ENCODE measurements around the gene ACOT13. TPM values are rescaled to one million over a fixed set of nuclear protein-coding genes. Genes with fewer than 3 reads are reported as not detected.

Gene ACOT13
- 18.0 and 20.8 TPM in 2 replicates for polyA plus RNA-seq (2012; rRNA removed)
- 24.5 and 33.6 TPM in 2 replicates for polyA plus RNA-seq (2012; cell fraction: cytosol; rRNA removed)
- polyA plus RNA-seq (2012; cell fraction: nucleus; rRNA removed) = 5.2 and 7.7 TPM in 2 replicates

DNA sequence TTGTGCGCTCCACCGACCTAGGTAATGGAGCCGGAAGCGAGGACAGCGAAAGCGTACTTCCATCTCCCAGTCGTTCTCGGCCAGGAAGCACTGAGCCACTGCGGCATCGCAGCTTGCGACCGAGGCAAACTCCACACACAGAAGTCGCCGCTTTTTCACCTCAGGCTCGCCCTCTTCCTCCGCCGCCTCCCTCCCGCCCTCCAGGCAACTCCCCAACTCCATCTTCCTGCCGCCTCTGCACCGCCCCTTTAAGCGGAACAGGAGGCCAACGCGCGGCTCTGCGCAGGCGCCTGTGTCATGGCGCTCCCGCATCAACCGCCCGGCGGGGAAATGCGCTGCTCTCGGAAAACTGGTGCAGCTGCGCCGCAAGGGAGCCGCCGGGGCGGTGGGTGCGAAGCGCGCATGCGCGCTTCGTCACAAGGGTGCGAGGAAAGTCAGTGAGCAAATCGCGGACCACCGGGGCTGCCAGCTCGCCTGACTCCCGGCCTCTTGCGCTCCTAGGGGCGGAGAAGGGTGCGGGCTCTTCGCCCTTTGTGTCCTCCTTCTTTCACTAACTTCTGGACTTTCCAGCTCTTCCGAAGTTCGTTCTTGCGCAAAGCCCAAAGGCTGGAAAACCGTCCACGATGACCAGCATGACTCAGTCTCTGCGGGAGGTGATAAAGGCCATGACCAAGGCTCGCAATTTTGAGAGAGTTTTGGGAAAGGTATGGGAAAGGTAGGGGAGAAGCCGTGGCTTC lies at the start of gene ACOT13, which contains the start of gene TDP2:
Gene ACOT13 (plus strand): TSS at position 437 of the 737 bp plus-strand sequence. CDS start 187 bp downstream, at position 624.
Gene TDP2 (minus strand): TSS at position 259 of the 737 bp plus-strand sequence. CDS start 37 bp downstream, at position 222.
- peak within 1 kb of the TSS; percentile 67 to 82 for H3K4me3 ChIP-seq (ENCODE audit: low read depth in 2 of 2, low read length in 1 of 2)
- H4K20me1 ChIP-seq (ENCODE audit: insufficient read depth) = no peaks in the 10 kb centered on the region
- H3F3A ChIP-seq (replicated peaks; ENCODE audit: insufficient read depth) = peaks cover 3% of the 10 kb centered on the region
- peak within 1 kb of the TSS; percentile 86 for H3K9ac ChIP-seq
- H3K27ac ChIP-seq (ENCODE audit: low read depth in 2 of 2, low read length in 1 of 2) = peak within 1 kb of the TSS; percentile 87 to 91
- no peaks in the 10 kb centered on the region for H3K9me3 ChIP-seq
- peak; percentile 96 for DNase-seq
- CTCF ChIA-PET = interaction anchor here (0.6 to 7.3 kb wide), 24 partner anchors 9 to 172 kb away, joined by 3 to 96 read pairs (median 4); partner anchors contain the start of genes ALDH5A1, C6orf62 and KIAA0319
- H3K9me2 ChIP-seq = no peaks in the 10 kb centered on the region
- peak within 1 kb of the TSS; percentile 92 for H2AFZ ChIP-seq (ENCODE audit: low read depth)
- H3K4me2 ChIP-seq = peak within 1 kb of the TSS; percentile 79
- H3K4me1 ChIP-seq (ENCODE audit: control insufficient read depth in 1 of 2, insufficient read depth in 2 of 2, low read depth in 1 of 2, low read length in 1 of 2) = peaks cover 6 to 14% of the 10 kb centered on the region in 2 experiments; a peak in 2 of 4 replicates
- POLR2A ChIA-PET = interaction anchor here (0.9 to 1.6 kb wide), 5 partner anchors 14 to 86 kb away, joined by 3 to 12 read pairs (median 3); partner anchors contain the start of gene KIAA0319
- no peaks in the 10 kb centered on the region for H3K27me3 ChIP-seq (ENCODE audit: insufficient read depth)
- H3K79me2 ChIP-seq (ENCODE audit: insufficient read depth) = peaks cover 50% of the 10 kb centered on the region
- peaks cover 25 to 31% of the 10 kb centered on the region in 2 experiments for H3K36me3 ChIP-seq (replicated peaks in 1 of 2; ENCODE audit: control insufficient read depth in 1 of 2, insufficient read depth in 2 of 2, low read length in 1 of 2)
- 1% methylated on average over 56 of the region's 62 CpGs for WGBS (ENCODE audit: low lambda C conversion rate)
- TF ChIP-seq EP300 (IDR thresholded peaks at IDR 0.05; ENCODE audit: borderline replicate concordance in 1 of 2, low read depth in 1 of 2, low read length in 1 of 2) = no peak; a peak in 2 of 4 replicates
- no peak for TF ChIP-seq RXRA (IDR thresholded peaks at IDR 0.05; ENCODE audit: borderline replicate concordance, low read depth)
- TF ChIP-seq, protein P1, sequence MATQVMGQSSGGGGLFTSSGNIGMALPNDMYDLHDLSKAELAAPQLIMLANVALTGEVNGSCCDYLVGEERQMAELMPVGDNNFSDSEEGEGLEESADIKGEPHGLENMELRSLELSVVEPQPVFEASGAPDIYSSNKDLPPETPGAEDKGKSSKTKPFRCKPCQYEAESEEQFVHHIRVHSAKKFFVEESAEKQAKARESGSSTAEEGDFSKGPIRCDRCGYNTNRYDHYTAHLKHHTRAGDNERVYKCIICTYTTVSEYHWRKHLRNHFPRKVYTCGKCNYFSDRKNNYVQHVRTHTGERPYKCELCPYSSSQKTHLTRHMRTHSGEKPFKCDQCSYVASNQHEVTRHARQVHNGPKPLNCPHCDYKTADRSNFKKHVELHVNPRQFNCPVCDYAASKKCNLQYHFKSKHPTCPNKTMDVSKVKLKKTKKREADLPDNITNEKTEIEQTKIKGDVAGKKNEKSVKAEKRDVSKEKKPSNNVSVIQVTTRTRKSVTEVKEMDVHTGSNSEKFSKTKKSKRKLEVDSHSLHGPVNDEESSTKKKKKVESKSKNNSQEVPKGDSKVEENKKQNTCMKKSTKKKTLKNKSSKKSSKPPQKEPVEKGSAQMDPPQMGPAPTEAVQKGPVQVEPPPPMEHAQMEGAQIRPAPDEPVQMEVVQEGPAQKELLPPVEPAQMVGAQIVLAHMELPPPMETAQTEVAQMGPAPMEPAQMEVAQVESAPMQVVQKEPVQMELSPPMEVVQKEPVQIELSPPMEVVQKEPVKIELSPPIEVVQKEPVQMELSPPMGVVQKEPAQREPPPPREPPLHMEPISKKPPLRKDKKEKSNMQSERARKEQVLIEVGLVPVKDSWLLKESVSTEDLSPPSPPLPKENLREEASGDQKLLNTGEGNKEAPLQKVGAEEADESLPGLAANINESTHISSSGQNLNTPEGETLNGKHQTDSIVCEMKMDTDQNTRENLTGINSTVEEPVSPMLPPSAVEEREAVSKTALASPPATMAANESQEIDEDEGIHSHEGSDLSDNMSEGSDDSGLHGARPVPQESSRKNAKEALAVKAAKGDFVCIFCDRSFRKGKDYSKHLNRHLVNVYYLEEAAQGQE (IDR thresholded peaks at IDR 0.05; ENCODE audit: low read depth, low read length) = peak; percentile 7; the same call in 1 of the 2 replicates
- TF ChIP-seq ELF1 (IDR thresholded peaks at IDR 0.05) = peak; percentile 68
- TF ChIP-seq EZH2phosphoT487 (IDR thresholded peaks at IDR 0.05; ENCODE audit: borderline replicate concordance, low read depth) = no peak
- TF ChIP-seq SMC3 (IDR thresholded peaks at IDR 0.05; ENCODE audit: low read depth, low read length) = no peak; the same call in 1 of the 2 replicates
- TF ChIP-seq YY1 (IDR thresholded peaks at IDR 0.05; ENCODE audit: low read depth) = peak; percentile 87
- TF ChIP-seq, protein P2, sequence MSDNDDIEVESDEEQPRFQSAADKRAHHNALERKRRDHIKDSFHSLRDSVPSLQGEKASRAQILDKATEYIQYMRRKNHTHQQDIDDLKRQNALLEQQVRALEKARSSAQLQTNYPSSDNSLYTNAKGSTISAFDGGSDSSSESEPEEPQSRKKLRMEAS (IDR thresholded peaks at IDR 0.05; ENCODE audit: low read depth) = peak; percentile 47
- TF ChIP-seq NRF1 (IDR thresholded peaks at IDR 0.05; ENCODE audit: low read depth, low read length) = peak; percentile 95
- TF ChIP-seq GATA2 (CRISPR knock-in tag; IDR thresholded peaks at IDR 0.05) = no peak
- 0 out of 2 replicates have a peak, but pooled peaks have one; percentile 5 for TF ChIP-seq TEAD4 (IDR thresholded peaks at IDR 0.05; ENCODE audit: borderline replicate concordance, insufficient read depth)
- peak; percentile 68; the same call in 1 of the 2 replicates for TF ChIP-seq SIN3A (IDR thresholded peaks at IDR 0.05; ENCODE audit: borderline replicate concordance, low read depth, low read length)
- TF ChIP-seq CHD2 (IDR thresholded peaks at IDR 0.05; ENCODE audit: low read length, partially characterized antibody) = peak; percentile 45
- TF ChIP-seq, protein P3, sequence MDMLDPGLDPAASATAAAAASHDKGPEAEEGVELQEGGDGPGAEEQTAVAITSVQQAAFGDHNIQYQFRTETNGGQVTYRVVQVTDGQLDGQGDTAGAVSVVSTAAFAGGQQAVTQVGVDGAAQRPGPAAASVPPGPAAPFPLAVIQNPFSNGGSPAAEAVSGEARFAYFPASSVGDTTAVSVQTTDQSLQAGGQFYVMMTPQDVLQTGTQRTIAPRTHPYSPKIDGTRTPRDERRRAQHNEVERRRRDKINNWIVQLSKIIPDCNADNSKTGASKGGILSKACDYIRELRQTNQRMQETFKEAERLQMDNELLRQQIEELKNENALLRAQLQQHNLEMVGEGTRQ (IDR thresholded peaks at IDR 0.05; ENCODE audit: borderline replicate concordance, low read depth, low read length) = no peak
- TF ChIP-seq NFIC (IDR thresholded peaks at IDR 0.05; ENCODE audit: borderline replicate concordance) = no peak
- TF ChIP-seq JUND (IDR thresholded peaks at IDR 0.05) = peak; percentile 16; the same call in 1 of the 2 replicates
- peak; percentile 41 for TF ChIP-seq MXI1 (IDR thresholded peaks at IDR 0.05; ENCODE audit: low read depth, low read length)
- no peak for TF ChIP-seq FOXJ3 (CRISPR knock-in tag; IDR thresholded peaks at IDR 0.05)
- TF ChIP-seq TAF1 (IDR thresholded peaks at IDR 0.05; ENCODE audit: borderline replicate concordance, low read depth, low read length) = peak; percentile 80
- no peak for TF ChIP-seq MEF2A (IDR thresholded peaks at IDR 0.05; ENCODE audit: borderline replicate concordance, low read depth)
- TF ChIP-seq RAD21 (IDR thresholded peaks at IDR 0.05; ENCODE audit: low read length) = peak; percentile 64
- TF ChIP-seq, protein P4, sequence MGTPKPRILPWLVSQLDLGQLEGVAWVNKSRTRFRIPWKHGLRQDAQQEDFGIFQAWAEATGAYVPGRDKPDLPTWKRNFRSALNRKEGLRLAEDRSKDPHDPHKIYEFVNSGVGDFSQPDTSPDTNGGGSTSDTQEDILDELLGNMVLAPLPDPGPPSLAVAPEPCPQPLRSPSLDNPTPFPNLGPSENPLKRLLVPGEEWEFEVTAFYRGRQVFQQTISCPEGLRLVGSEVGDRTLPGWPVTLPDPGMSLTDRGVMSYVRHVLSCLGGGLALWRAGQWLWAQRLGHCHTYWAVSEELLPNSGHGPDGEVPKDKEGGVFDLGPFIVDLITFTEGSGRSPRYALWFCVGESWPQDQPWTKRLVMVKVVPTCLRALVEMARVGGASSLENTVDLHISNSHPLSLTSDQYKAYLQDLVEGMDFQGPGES (IDR thresholded peaks at IDR 0.05; ENCODE audit: low read depth, low read length) = no peak
- TF ChIP-seq, protein P5, sequence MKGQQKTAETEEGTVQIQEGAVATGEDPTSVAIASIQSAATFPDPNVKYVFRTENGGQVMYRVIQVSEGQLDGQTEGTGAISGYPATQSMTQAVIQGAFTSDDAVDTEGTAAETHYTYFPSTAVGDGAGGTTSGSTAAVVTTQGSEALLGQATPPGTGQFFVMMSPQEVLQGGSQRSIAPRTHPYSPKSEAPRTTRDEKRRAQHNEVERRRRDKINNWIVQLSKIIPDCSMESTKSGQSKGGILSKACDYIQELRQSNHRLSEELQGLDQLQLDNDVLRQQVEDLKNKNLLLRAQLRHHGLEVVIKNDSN (IDR thresholded peaks at IDR 0.05; ENCODE audit: borderline replicate concordance, low read depth) = peak; percentile 41; the same call in 1 of the 2 replicates

Data from SK-N-SH (cell line).